ENCODE results near the gene SV2B. TPM values are rescaled to one million over a fixed set of nuclear protein-coding genes. Genes with fewer than 3 reads are reported as not detected.

The SV2B gene
- total RNA-seq, 1 experiment from 2014 or later = 1.4 TPM

DNA sequence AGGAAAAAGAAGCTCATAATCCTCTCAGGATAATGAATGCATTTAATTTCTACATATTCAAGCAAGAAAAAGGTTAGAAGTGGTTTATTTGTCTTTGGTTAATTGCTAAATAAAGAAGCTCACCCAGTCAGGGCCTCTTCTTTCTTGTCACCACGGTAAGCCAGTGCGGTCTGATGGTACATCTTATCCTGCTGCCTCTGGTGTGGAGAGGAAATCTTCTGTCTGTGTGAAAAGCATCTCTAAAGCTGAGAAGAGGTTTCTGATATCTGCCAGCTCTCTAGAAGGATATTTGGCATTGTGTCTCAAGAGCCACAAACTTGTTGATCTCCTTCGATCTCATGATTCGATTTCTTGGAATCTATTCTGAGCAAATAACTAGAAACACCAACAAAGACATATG lies 144.9 kb downstream of the SV2B start:
- ATAC-seq = no peak
- Mint-ChIP-seq H3K9me3 (no peaks in the 10 kb centered on the region), H3K27ac (no peak overlapping the region), H3K4me1 (peaks cover 4% of the 10 kb centered on the region; the same call in 1 of the 2 replicates), H3K27me3 (ENCODE audit: low read depth) (peaks cover 4% of the 10 kb centered on the region; the same call in 1 of the 2 replicates), H3K4me3 (no peak overlapping the region), H3K36me3 (no peaks in the 10 kb centered on the region)
- no peak for DNase-seq (ENCODE audit: low spot score)
- CTCF ChIA-PET = interaction anchor here (4.4 kb wide), 1 partner anchor 25 kb away, joined by 26 read pairs; no protein-coding TSS in a partner anchor
- TF ChIP-seq ZNF219 (CRISPR knock-in tag; IDR thresholded peaks at IDR 0.05; ENCODE audit: borderline replicate concordance) (no peak), NFATC4 (CRISPR knock-in tag; IDR thresholded peaks at IDR 0.05) (no peak), KAT7 (CRISPR knock-in tag; IDR thresholded peaks at IDR 0.05; ENCODE audit: borderline replicate concordance) (no peak), SP1 (CRISPR knock-in tag; conservative IDR thresholded peaks at IDR 0.05) (no peak), NR1H2 (CRISPR knock-in tag; IDR thresholded peaks at IDR 0.05) (no peak), SMAD4 (CRISPR knock-in tag; IDR thresholded peaks at IDR 0.05) (no peak), FOXK1 (CRISPR knock-in tag; IDR thresholded peaks at IDR 0.05) (no peak), ZNF671 (CRISPR knock-in tag; IDR thresholded peaks at IDR 0.05) (no peak), GABPB1 (CRISPR knock-in tag; IDR thresholded peaks at IDR 0.05) (no peak)
- TF ChIP-seq, protein P1, sequence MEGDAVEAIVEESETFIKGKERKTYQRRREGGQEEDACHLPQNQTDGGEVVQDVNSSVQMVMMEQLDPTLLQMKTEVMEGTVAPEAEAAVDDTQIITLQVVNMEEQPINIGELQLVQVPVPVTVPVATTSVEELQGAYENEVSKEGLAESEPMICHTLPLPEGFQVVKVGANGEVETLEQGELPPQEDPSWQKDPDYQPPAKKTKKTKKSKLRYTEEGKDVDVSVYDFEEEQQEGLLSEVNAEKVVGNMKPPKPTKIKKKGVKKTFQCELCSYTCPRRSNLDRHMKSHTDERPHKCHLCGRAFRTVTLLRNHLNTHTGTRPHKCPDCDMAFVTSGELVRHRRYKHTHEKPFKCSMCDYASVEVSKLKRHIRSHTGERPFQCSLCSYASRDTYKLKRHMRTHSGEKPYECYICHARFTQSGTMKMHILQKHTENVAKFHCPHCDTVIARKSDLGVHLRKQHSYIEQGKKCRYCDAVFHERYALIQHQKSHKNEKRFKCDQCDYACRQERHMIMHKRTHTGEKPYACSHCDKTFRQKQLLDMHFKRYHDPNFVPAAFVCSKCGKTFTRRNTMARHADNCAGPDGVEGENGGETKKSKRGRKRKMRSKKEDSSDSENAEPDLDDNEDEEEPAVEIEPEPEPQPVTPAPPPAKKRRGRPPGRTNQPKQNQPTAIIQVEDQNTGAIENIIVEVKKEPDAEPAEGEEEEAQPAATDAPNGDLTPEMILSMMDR (IDR thresholded peaks at IDR 0.05) = no peak
- TF ChIP-seq, protein P2, sequence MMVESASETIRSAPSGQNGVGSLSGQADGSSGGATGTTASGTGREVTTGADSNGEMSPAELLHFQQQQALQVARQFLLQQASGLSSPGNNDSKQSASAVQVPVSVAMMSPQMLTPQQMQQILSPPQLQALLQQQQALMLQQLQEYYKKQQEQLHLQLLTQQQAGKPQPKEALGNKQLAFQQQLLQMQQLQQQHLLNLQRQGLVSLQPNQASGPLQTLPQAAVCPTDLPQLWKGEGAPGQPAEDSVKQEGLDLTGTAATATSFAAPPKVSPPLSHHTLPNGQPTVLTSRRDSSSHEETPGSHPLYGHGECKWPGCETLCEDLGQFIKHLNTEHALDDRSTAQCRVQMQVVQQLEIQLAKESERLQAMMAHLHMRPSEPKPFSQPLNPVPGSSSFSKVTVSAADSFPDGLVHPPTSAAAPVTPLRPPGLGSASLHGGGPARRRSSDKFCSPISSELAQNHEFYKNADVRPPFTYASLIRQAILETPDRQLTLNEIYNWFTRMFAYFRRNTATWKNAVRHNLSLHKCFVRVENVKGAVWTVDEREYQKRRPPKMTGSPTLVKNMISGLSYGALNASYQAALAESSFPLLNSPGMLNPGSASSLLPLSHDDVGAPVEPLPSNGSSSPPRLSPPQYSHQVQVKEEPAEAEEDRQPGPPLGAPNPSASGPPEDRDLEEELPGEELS (CRISPR knock-in tag; IDR thresholded peaks at IDR 0.05) = no peak
- TF ChIP-seq, protein P3, sequence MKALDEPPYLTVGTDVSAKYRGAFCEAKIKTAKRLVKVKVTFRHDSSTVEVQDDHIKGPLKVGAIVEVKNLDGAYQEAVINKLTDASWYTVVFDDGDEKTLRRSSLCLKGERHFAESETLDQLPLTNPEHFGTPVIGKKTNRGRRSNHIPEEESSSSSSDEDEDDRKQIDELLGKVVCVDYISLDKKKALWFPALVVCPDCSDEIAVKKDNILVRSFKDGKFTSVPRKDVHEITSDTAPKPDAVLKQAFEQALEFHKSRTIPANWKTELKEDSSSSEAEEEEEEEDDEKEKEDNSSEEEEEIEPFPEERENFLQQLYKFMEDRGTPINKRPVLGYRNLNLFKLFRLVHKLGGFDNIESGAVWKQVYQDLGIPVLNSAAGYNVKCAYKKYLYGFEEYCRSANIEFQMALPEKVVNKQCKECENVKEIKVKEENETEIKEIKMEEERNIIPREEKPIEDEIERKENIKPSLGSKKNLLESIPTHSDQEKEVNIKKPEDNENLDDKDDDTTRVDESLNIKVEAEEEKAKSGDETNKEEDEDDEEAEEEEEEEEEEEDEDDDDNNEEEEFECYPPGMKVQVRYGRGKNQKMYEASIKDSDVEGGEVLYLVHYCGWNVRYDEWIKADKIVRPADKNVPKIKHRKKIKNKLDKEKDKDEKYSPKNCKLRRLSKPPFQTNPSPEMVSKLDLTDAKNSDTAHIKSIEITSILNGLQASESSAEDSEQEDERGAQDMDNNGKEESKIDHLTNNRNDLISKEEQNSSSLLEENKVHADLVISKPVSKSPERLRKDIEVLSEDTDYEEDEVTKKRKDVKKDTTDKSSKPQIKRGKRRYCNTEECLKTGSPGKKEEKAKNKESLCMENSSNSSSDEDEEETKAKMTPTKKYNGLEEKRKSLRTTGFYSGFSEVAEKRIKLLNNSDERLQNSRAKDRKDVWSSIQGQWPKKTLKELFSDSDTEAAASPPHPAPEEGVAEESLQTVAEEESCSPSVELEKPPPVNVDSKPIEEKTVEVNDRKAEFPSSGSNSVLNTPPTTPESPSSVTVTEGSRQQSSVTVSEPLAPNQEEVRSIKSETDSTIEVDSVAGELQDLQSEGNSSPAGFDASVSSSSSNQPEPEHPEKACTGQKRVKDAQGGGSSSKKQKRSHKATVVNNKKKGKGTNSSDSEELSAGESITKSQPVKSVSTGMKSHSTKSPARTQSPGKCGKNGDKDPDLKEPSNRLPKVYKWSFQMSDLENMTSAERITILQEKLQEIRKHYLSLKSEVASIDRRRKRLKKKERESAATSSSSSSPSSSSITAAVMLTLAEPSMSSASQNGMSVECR (CRISPR knock-in tag; IDR thresholded peaks at IDR 0.05; ENCODE audit: borderline replicate concordance) = no peak
- TF ChIP-seq, protein P4, sequence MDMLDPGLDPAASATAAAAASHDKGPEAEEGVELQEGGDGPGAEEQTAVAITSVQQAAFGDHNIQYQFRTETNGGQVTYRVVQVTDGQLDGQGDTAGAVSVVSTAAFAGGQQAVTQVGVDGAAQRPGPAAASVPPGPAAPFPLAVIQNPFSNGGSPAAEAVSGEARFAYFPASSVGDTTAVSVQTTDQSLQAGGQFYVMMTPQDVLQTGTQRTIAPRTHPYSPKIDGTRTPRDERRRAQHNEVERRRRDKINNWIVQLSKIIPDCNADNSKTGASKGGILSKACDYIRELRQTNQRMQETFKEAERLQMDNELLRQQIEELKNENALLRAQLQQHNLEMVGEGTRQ (CRISPR knock-in tag; IDR thresholded peaks at IDR 0.05) = no peak
- TF ChIP-seq, protein P5, sequence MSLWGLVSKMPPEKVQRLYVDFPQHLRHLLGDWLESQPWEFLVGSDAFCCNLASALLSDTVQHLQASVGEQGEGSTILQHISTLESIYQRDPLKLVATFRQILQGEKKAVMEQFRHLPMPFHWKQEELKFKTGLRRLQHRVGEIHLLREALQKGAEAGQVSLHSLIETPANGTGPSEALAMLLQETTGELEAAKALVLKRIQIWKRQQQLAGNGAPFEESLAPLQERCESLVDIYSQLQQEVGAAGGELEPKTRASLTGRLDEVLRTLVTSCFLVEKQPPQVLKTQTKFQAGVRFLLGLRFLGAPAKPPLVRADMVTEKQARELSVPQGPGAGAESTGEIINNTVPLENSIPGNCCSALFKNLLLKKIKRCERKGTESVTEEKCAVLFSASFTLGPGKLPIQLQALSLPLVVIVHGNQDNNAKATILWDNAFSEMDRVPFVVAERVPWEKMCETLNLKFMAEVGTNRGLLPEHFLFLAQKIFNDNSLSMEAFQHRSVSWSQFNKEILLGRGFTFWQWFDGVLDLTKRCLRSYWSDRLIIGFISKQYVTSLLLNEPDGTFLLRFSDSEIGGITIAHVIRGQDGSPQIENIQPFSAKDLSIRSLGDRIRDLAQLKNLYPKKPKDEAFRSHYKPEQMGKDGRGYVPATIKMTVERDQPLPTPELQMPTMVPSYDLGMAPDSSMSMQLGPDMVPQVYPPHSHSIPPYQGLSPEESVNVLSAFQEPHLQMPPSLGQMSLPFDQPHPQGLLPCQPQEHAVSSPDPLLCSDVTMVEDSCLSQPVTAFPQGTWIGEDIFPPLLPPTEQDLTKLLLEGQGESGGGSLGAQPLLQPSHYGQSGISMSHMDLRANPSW (CRISPR knock-in tag; conservative IDR thresholded peaks at IDR 0.05; ENCODE audit: low read depth) = no peak
- TF ChIP-seq, protein P6, sequence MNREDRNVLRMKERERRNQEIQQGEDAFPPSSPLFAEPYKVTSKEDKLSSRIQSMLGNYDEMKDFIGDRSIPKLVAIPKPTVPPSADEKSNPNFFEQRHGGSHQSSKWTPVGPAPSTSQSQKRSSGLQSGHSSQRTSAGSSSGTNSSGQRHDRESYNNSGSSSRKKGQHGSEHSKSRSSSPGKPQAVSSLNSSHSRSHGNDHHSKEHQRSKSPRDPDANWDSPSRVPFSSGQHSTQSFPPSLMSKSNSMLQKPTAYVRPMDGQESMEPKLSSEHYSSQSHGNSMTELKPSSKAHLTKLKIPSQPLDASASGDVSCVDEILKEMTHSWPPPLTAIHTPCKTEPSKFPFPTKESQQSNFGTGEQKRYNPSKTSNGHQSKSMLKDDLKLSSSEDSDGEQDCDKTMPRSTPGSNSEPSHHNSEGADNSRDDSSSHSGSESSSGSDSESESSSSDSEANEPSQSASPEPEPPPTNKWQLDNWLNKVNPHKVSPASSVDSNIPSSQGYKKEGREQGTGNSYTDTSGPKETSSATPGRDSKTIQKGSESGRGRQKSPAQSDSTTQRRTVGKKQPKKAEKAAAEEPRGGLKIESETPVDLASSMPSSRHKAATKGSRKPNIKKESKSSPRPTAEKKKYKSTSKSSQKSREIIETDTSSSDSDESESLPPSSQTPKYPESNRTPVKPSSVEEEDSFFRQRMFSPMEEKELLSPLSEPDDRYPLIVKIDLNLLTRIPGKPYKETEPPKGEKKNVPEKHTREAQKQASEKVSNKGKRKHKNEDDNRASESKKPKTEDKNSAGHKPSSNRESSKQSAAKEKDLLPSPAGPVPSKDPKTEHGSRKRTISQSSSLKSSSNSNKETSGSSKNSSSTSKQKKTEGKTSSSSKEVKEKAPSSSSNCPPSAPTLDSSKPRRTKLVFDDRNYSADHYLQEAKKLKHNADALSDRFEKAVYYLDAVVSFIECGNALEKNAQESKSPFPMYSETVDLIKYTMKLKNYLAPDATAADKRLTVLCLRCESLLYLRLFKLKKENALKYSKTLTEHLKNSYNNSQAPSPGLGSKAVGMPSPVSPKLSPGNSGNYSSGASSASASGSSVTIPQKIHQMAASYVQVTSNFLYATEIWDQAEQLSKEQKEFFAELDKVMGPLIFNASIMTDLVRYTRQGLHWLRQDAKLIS (CRISPR knock-in tag; IDR thresholded peaks at IDR 0.05; ENCODE audit: borderline replicate concordance) = no peak
- TF ChIP-seq, protein P7, sequence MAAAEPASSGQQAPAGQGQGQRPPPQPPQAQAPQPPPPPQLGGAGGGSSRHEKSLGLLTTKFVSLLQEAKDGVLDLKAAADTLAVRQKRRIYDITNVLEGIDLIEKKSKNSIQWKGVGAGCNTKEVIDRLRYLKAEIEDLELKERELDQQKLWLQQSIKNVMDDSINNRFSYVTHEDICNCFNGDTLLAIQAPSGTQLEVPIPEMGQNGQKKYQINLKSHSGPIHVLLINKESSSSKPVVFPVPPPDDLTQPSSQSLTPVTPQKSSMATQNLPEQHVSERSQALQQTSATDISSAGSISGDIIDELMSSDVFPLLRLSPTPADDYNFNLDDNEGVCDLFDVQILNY (CRISPR knock-in tag; IDR thresholded peaks at IDR 0.05) = no peak
- TF ChIP-seq, protein P8, sequence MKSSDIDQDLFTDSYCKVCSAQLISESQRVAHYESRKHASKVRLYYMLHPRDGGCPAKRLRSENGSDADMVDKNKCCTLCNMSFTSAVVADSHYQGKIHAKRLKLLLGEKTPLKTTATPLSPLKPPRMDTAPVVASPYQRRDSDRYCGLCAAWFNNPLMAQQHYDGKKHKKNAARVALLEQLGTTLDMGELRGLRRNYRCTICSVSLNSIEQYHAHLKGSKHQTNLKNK (CRISPR knock-in tag; IDR thresholded peaks at IDR 0.05) = no peak
- POLR2A ChIA-PET = no interaction called here

All from WTC11 (cell line).